HL-60 (cell line): Measurements from ENCODE around the gene BCL3.

ENCODE experiments used
- CTCF ChIP-seq: IDR thresholded peaks from one replicate; pipeline ENCODE4 v1.5.1; 2011; ENCODE audit warnings: low read length, control low read depth, inconsistent platforms; ENCODE audit not compliant: insufficient read depth
- GABPA ChIP-seq: IDR thresholded peaks from 2 replicates; pipeline ENCODE4 v1.6.1; 2012; ENCODE audit warnings: low read depth
- POLR2AphosphoS5 ChIP-seq: IDR thresholded peaks from 2 replicates; pipeline ENCODE4 v1.6.1; 2012; ENCODE audit warnings: low read depth
- REST ChIP-seq: IDR thresholded peaks from 2 replicates; pipeline ENCODE4 v1.6.1; 2012; ENCODE audit warnings: low read depth; ENCODE audit not compliant: insufficient replicate concordance

- TF ChIP-seq CTCF (no peak), GABPA (no peak), REST (no peak), POLR2AphosphoS5 (no peak)
Measured at GRCh38 chr19:44734357-44734756, 14.2 kb upstream of the BCL3 start.
